ENCODE data around the gene VWA3B.

VWA3B gene

GRCh38 chr2:98346311-98347236, 259.6 kb downstream of the VWA3B start, which contains the start of gene CNGA3:
Gene CNGA3, plus strand, starts transcription at chr2:98346456. Its CDS starts 23,520 bp downstream, at chr2:98369976.
- no peak for DNase-seq

GRCh38 chr2:98347298-98348065, 260.5 kb downstream of the VWA3B start:
- no peak for DNase-seq

- no peak for DNase-seq
These were observed 261.1 kb downstream of the VWA3B start for GRCh38 chr2:98348066-98348561.

- no peak for DNase-seq
These were observed 263.4 kb downstream of the VWA3B start for GRCh38 chr2:98350411-98350810.

GRCh38 chr2:98355881-98356280, 268.9 kb downstream of the VWA3B start:
- no peak for DNase-seq

- no peak for DNase-seq
These were observed 269.8 kb downstream of the VWA3B start for GRCh38 chr2:98356729-98357128.

- no peak for DNase-seq
These were observed 270.9 kb downstream of the VWA3B start for GRCh38 chr2:98357849-98358248.

- DNase-seq: no peak
These were observed 273.0 kb downstream of the VWA3B start for GRCh38 chr2:98359986-98360385.
